HCT116 (cell line): ENCODE data around the gene TAGLN3. TPM values are rescaled to one million over a fixed set of nuclear protein-coding genes. Genes with fewer than 3 reads are reported as not detected.

Source experiments
- ATAC-seq: fragments of 200-7000 bp; cut with Tn5 transposase; 2 replicates; pipeline ENCODE4 v1.9.1; 2020; ENCODE audit warnings: mild to moderate bottlenecking, moderate library complexity
- BruUV-seq: library from RNA; stranded (reverse); fragments of 400-500 nt; replicated peaks from 2 replicates; lab custom pipeline; 2021; lab: Mats Ljungman, UMichigan
- CTCF ChIA-PET: fragments of 300-600 bp; sonication (Branson Sonifier 250); formaldehyde crosslinking; loops from one replicate; lab custom pipeline; 2021; ENCODE audit warnings: antibody characterized with exemption; lab: Charles Lee
- POLR2A ChIA-PET: fragments of 300-600, 350-600 bp; sonication (Branson Sonifier 250); formaldehyde crosslinking; loops from one replicate; lab custom pipeline; 2021; ENCODE audit warnings: antibody characterized with exemption; lab: Charles Lee
- RAD21 ChIA-PET, 2 experiments: fragments of 300-600 bp; sonication (Branson Sonifier 250); formaldehyde crosslinking; loops; one replicate each; lab custom pipeline; 2023; ENCODE audit warnings: low total read pairs in 2 of 2; ENCODE audit not compliant: uncharacterized antibody in 2 of 2, unreplicated experiment in 2 of 2, low non-redundant PET in 1 of 2; lab: Charles Lee
- DNase-seq: peaks from one replicate; pipeline ENCODE4 v3.0.0-alpha.2; 2010; ENCODE audit warnings: low read depth, low spot score
- H2AFZ ChIP-seq: fragments of 200-600 bp; shearing (Covaris generic), sonication (generic); 2 replicates; pipeline ENCODE4 v1.6.1; 2017; ENCODE audit warnings: low read depth, mixed run types, mixed read lengths, antibody characterized with exemption, low read length; ENCODE audit not compliant: poor library complexity, severe bottlenecking
- H3K27ac ChIP-seq: 2 replicates; pipeline ENCODE4 v1.5.1; 2012; ENCODE audit warnings: low read depth, low read length
- H3K27me3 ChIP-seq: fragments of 200-600 bp; sonication (generic); 2 replicates; pipeline ENCODE4 v1.6.1; 2016; ENCODE audit warnings: mixed run types, low read length, mixed read lengths; ENCODE audit not compliant: insufficient read depth
- H3K36me3 ChIP-seq, 2 experiments: fragments of 200-500 bp in 1 of 2; fragments of 200-600 bp in 1 of 2; sonication (Bioruptor generic) in 1 of 2; sonication (generic) in 1 of 2; 2 replicates each; pipeline versions ENCODE4 v1.5.1 to v1.6.1; 2014 to 2016; ENCODE audit warnings: low read length in 2 of 2, inconsistent platforms in 1 of 2, mixed read lengths in 1 of 2, mixed run types in 1 of 2; ENCODE audit not compliant: insufficient read depth in 2 of 2, control insufficient read depth in 1 of 2
- H3K4me1 ChIP-seq, 2 experiments: fragments of 200-600 bp in 1 of 2; sonication (generic) in 1 of 2; 2 replicates each; pipeline versions ENCODE4 v1.5.1 to v1.6.1; 2012 to 2017; ENCODE audit warnings: low read length in 2 of 2, inconsistent platforms in 1 of 2, mild to moderate bottlenecking in 1 of 2, mixed read lengths in 1 of 2, mixed run types in 1 of 2, moderate library complexity in 1 of 2; ENCODE audit not compliant: insufficient read depth in 2 of 2, control insufficient read depth in 1 of 2
- H3K4me2 ChIP-seq: fragments of 200-600 bp; sonication (generic); 2 replicates; pipeline ENCODE4 v1.6.1; 2017; ENCODE audit warnings: mixed run types, low read length, mixed read lengths
- H3K4me3 ChIP-seq, 2 experiments: fragments of 200-600 bp in 1 of 2; sonication (generic) in 1 of 2; replicated peaks in 1 of 2; 2 replicates each; pipeline ENCODE4 v1.5.1; 2011 to 2016; ENCODE audit warnings: low read length in 2 of 2, control low read depth in 1 of 2, low read depth in 1 of 2, mild to moderate bottlenecking in 1 of 2, mixed read lengths in 1 of 2, mixed run types in 1 of 2
- H3K79me2 ChIP-seq: fragments of 200-600 bp; sonication (generic); 2 replicates; pipeline ENCODE4 v1.6.1; 2017; ENCODE audit warnings: mild to moderate bottlenecking, mixed run types, low read length, moderate library complexity, mixed read lengths; ENCODE audit not compliant: insufficient read depth
- H3K9ac ChIP-seq: fragments of 200-600 bp; sonication (generic); 2 replicates; pipeline ENCODE4 v1.6.1; 2016; ENCODE audit warnings: low read length, mixed read lengths
- H3K9me2 ChIP-seq: fragments of 200-600 bp; sonication (generic), shearing (Covaris generic); 2 replicates; pipeline ENCODE4 v1.6.1; 2017; ENCODE audit warnings: mixed run types, mild to moderate bottlenecking, moderate library complexity; ENCODE audit not compliant: insufficient read depth
- H3K9me3 ChIP-seq, 2 experiments: fragments of 200-500 bp in 1 of 2; fragments of 200-600 bp in 1 of 2; sonication (Bioruptor generic) in 1 of 2; sonication (generic) in 1 of 2; 2 replicates each; pipeline ENCODE4 v1.6.1; 2014 to 2017; ENCODE audit warnings: low read length in 2 of 2, mixed read lengths in 2 of 2, inconsistent platforms in 1 of 2, low read depth in 1 of 2, mild to moderate bottlenecking in 1 of 2, mixed run types in 1 of 2, moderate library complexity in 1 of 2; ENCODE audit not compliant: control insufficient read depth in 1 of 2, insufficient read depth in 1 of 2
- H4K20me1 ChIP-seq: fragments of 200-600 bp; sonication (generic), shearing (Covaris generic); 2 replicates; pipeline ENCODE4 v1.6.1; 2017; ENCODE audit warnings: mixed run types, mild to moderate bottlenecking, moderate library complexity; ENCODE audit not compliant: insufficient read depth
- ATF3 ChIP-seq: IDR thresholded peaks from 2 replicates; pipeline ENCODE4 v1.6.1; 2012
- CBX3 ChIP-seq: IDR thresholded peaks from 2 replicates; pipeline ENCODE4 v1.6.1; 2012; ENCODE audit warnings: low read depth
- CTCF ChIP-seq, 3 experiments: fragments of 200-600 bp in 1 of 3; sonication (generic) in 1 of 3; IDR thresholded peaks in 2 of 3; conservative IDR thresholded peaks in 1 of 3; 2 replicates each; pipeline ENCODE4 v1.5.1; 2012 to 2017; ENCODE audit warnings: low read depth in 2 of 3, low read length in 2 of 3, antibody characterized with exemption in 1 of 3, borderline replicate concordance in 1 of 3, control low read depth in 1 of 3, mild to moderate bottlenecking in 1 of 3, mixed read lengths in 1 of 3, mixed run types in 1 of 3, moderate library complexity in 1 of 3; ENCODE audit not compliant: insufficient read depth in 1 of 3
- EGR1 ChIP-seq: IDR thresholded peaks from 2 replicates; pipeline ENCODE4 v1.6.1; 2012; ENCODE audit warnings: low read depth
- EZH2 ChIP-seq: fragments of 200-600 bp; sonication (generic); IDR thresholded peaks from 2 replicates; pipeline ENCODE4 v1.6.1; 2017; ENCODE audit warnings: antibody characterized with exemption, mixed run types
- EZH2phosphoT487 ChIP-seq: fragments of 200-600 bp; IDR thresholded peaks from 2 replicates; pipeline ENCODE4 v1.6.1; 2018; ENCODE audit warnings: antibody characterized with exemption, borderline replicate concordance
- FOSL1 ChIP-seq: IDR thresholded peaks from 2 replicates; pipeline ENCODE4 v1.6.1; 2012; ENCODE audit warnings: low read depth
- JUND ChIP-seq: IDR thresholded peaks from 2 replicates; pipeline ENCODE4 v1.6.1; 2012
- RAD21 ChIP-seq: IDR thresholded peaks from 2 replicates; pipeline ENCODE4 v1.6.1; 2012; ENCODE audit warnings: low read depth, mild to moderate bottlenecking
- SIN3A ChIP-seq: IDR thresholded peaks from 2 replicates; pipeline ENCODE4 v1.6.1; 2012; ENCODE audit warnings: low read depth
- TCF7L2 ChIP-seq: IDR thresholded peaks from 2 replicates; pipeline ENCODE4 v1.7.0; 2011; ENCODE audit warnings: borderline replicate concordance, inconsistent platforms; ENCODE audit not compliant: insufficient read depth, insufficient read length; ENCODE audit errors: extremely low read depth
- YY1 ChIP-seq: IDR thresholded peaks from 2 replicates; pipeline ENCODE4 v1.6.1; 2011; ENCODE audit warnings: low read length, low read depth, moderate library complexity, mild to moderate bottlenecking; ENCODE audit not compliant: insufficient replicate concordance; ENCODE audit errors: extremely low read depth
- ZFX ChIP-seq: fragments of 450-650 bp; IDR thresholded peaks from 2 replicates; pipeline ENCODE4 v1.6.1; 2017
- ZNF274 ChIP-seq: fragments of 200-500 bp; sonication (Bioruptor generic); IDR thresholded peaks from 2 replicates; pipeline ENCODE4 v1.6.1; 2014; ENCODE audit warnings: mild to moderate bottlenecking, low read depth, low read length, inconsistent platforms
- intact Hi-C: fragments of 100-400 bp; cut with micrococcal nuclease; formaldehyde crosslinking; loops from 2 replicates; pipeline ENCODE4 v1.10.0; 2022
- total RNA-seq: library from RNA; stranded (reverse); gene quantifications from one replicate; pipeline ENCODE4 v1.2.1, GENCODE V29; 2021; ENCODE audit not compliant: unreplicated experiment

TAGLN3 gene
- total RNA-seq, 1 experiment from 2014 or later = 0.64 TPM

- Histone ChIP-seq H3K4me2 (no peak overlapping the region), H3K36me3 (no peaks in the 10 kb centered on the region), H3K27me3 (no peaks in the 10 kb centered on the region), H3K9me2 (no peaks in the 10 kb centered on the region), H2AFZ (no peak overlapping the region), H3K9ac (no peak overlapping the region), H3K9me3 (no peaks in the 10 kb centered on the region), H3K4me3 (no peak overlapping the region), H3K4me1 (peaks cover 0 to 15% of the 10 kb centered on the region in 2 experiments; a peak in 2 of 4 replicates), H3K79me2 (no peaks in the 10 kb centered on the region), H4K20me1 (no peaks in the 10 kb centered on the region), H3K27ac (no peak overlapping the region)
- DNase-seq (no peak), ATAC-seq (no peak)
- CTCF ChIA-PET = interaction anchor here (1.3 to 1.9 kb wide), 3 partner anchors 9 to 325 kb away, joined by 3 to 6 read pairs (median 3); no protein-coding TSS in a partner anchor
- no peak for TF ChIP-seq JUND
- no peak for TF ChIP-seq ZFX
- TF ChIP-seq EZH2phosphoT487 = no peak
- no peak for TF ChIP-seq ATF3
- no peak for TF ChIP-seq ZNF274
- TF ChIP-seq TCF7L2 = no peak
- TF ChIP-seq SIN3A = no peak
- TF ChIP-seq YY1 = no peak
- no peak for TF ChIP-seq FOSL1
- no peak for TF ChIP-seq EZH2
- TF ChIP-seq RAD21 = no peak
- no peak for TF ChIP-seq CTCF (IDR thresholded peaks at IDR 0.05 in 2 of 3, conservative IDR thresholded peaks at IDR 0.05 in 1 of 3; ENCODE audit: borderline replicate concordance in 1 of 3, insufficient read depth in 1 of 3, low read depth in 2 of 3, low read length in 2 of 3)
- TF ChIP-seq CBX3 = no peak
- TF ChIP-seq EGR1 = no peak
- BruUV-seq = no TSS peak
- intact Hi-C loops = loop anchor here (5.0 kb wide), 1 partner anchor 324 kb away; no protein-coding TSS in a partner anchor
- RAD21 ChIA-PET = no interaction called here
- POLR2A ChIA-PET = interaction anchor here (1.0 kb wide), 2 partner anchors 137 to 302 kb away, joined by 3 read pairs; no protein-coding TSS in a partner anchor
Observed at GRCh38 chr3:112041321-112041720, 42.6 kb downstream of the TAGLN3 start.
